ENCODE data around the gene MAP2K2.
"Not testable (repeated sequence)": the region's sequence is repeated elsewhere in the genome, so short reads cannot be mapped to it uniquely, and the experiment has no call there.

MAP2K2 gene

GRCh38 chr19:4123615-4124568 lies at the start of gene MAP2K2:
MAP2K2 (minus strand) TSS chr19:4124122; CDS start chr19:4123875, 247 bp downstream.
- Mint-ChIP-seq H3K36me3 (no peaks in the 10 kb centered on the region), H3K9me3 (no peaks in the 10 kb centered on the region), H3K27me3 (no peaks in the 10 kb centered on the region), H3K27ac (peak within 1 kb of the TSS; percentile 98), H3K4me3 (peak within 1 kb of the TSS; percentile 98), H3K4me1 (peaks cover 28% of the 10 kb centered on the region)

- Mint-ChIP-seq H3K36me3 (peaks cover 4% of the 10 kb centered on the region), H3K27ac (no peak overlapping the region), H3K9me3 (no peaks in the 10 kb centered on the region), H3K4me1 (peaks cover 6% of the 10 kb centered on the region), H3K4me3 (no peak overlapping the region), H3K27me3 (peaks cover 8% of the 10 kb centered on the region)
Observed at GRCh38 chr19:4172861-4173473, 49.0 kb upstream of the MAP2K2 start.

GRCh38 chr19:4171676-4172075 lies 47.8 kb upstream of the MAP2K2 start:
- peaks cover 4% of the 10 kb centered on the region for H3K36me3 Mint-ChIP-seq
- H3K9me3 Mint-ChIP-seq, result no peaks in the 10 kb centered on the region
- H3K27me3 Mint-ChIP-seq, result peaks cover 14% of the 10 kb centered on the region
- H3K27ac Mint-ChIP-seq, result no peak overlapping the region
- H3K4me1 Mint-ChIP-seq, result peaks cover 6% of the 10 kb centered on the region
- no peak overlapping the region for H3K4me3 Mint-ChIP-seq

GRCh38 chr19:4164262-4164661 lies 40.3 kb upstream of the MAP2K2 start:
- no peak overlapping the region for H3K27ac Mint-ChIP-seq
- H3K4me3 Mint-ChIP-seq, result no peak overlapping the region
- H3K27me3 Mint-ChIP-seq, result peaks cover 8% of the 10 kb centered on the region
- no peaks in the 10 kb centered on the region for H3K9me3 Mint-ChIP-seq
- H3K36me3 Mint-ChIP-seq, result no peaks in the 10 kb centered on the region
- H3K4me1 Mint-ChIP-seq, result no peaks in the 10 kb centered on the region

GRCh38 chr19:4161415-4162077 lies 37.6 kb upstream of the MAP2K2 start:
- Mint-ChIP-seq H3K36me3 (no peaks in the 10 kb centered on the region), H3K9me3 (no peaks in the 10 kb centered on the region), H3K27me3 (peaks cover under 1% of the 10 kb centered on the region), H3K4me1 (no peaks in the 10 kb centered on the region), H3K4me3 (no peak overlapping the region), H3K27ac (no peak overlapping the region)

- H3K4me3 Mint-ChIP-seq, H3K36me3 Mint-ChIP-seq, H3K4me1 Mint-ChIP-seq, H3K27me3 Mint-ChIP-seq, H3K9me3 Mint-ChIP-seq, H3K27ac Mint-ChIP-seq: not testable (repeated sequence)
Observed at GRCh38 chr19:4157971-4158370, 34.0 kb upstream of the MAP2K2 start.

- H3K4me3 Mint-ChIP-seq, result no peak overlapping the region
- H3K9me3 Mint-ChIP-seq, result no peaks in the 10 kb centered on the region
- H3K4me1 Mint-ChIP-seq, result peaks cover 3% of the 10 kb centered on the region
- H3K36me3 Mint-ChIP-seq, result no peaks in the 10 kb centered on the region
- H3K27me3 Mint-ChIP-seq, result no peaks in the 10 kb centered on the region
- H3K27ac Mint-ChIP-seq, result no peak overlapping the region
Observed at GRCh38 chr19:4157164-4157563, 33.2 kb upstream of the MAP2K2 start.

GRCh38 chr19:4154571-4155312 lies 30.8 kb upstream of the MAP2K2 start:
- H3K9me3 Mint-ChIP-seq, result no peaks in the 10 kb centered on the region
- H3K4me1 Mint-ChIP-seq, result peaks cover 3% of the 10 kb centered on the region
- H3K36me3 Mint-ChIP-seq, result no peaks in the 10 kb centered on the region
- H3K27me3 Mint-ChIP-seq, result no peaks in the 10 kb centered on the region
- H3K4me3 Mint-ChIP-seq, result no peak overlapping the region
- H3K27ac Mint-ChIP-seq, result no peak overlapping the region

GRCh38 chr19:4152241-4152998 lies 28.5 kb upstream of the MAP2K2 start:
- H3K4me3 Mint-ChIP-seq, result no peak overlapping the region
- no peaks in the 10 kb centered on the region for H3K36me3 Mint-ChIP-seq
- no peaks in the 10 kb centered on the region for H3K9me3 Mint-ChIP-seq
- H3K27me3 Mint-ChIP-seq, result peaks cover 2% of the 10 kb centered on the region
- H3K27ac Mint-ChIP-seq, result no peak overlapping the region
- peaks cover 3% of the 10 kb centered on the region for H3K4me1 Mint-ChIP-seq

- H3K27me3 Mint-ChIP-seq, result peaks cover 2% of the 10 kb centered on the region
- no peaks in the 10 kb centered on the region for H3K36me3 Mint-ChIP-seq
- H3K4me1 Mint-ChIP-seq, result peaks cover 3% of the 10 kb centered on the region
- H3K9me3 Mint-ChIP-seq, result no peaks in the 10 kb centered on the region
- no peak overlapping the region for H3K27ac Mint-ChIP-seq
- no peak overlapping the region for H3K4me3 Mint-ChIP-seq
Observed at GRCh38 chr19:4151623-4152022, 27.7 kb upstream of the MAP2K2 start.

GRCh38 chr19:4149518-4150288 lies 25.8 kb upstream of the MAP2K2 start:
- no peaks in the 10 kb centered on the region for H3K36me3 Mint-ChIP-seq
- peaks cover 3% of the 10 kb centered on the region for H3K4me1 Mint-ChIP-seq
- H3K27me3 Mint-ChIP-seq, result peaks cover 4% of the 10 kb centered on the region
- H3K27ac Mint-ChIP-seq, result no peak overlapping the region
- H3K9me3 Mint-ChIP-seq, result no peaks in the 10 kb centered on the region
- no peak overlapping the region for H3K4me3 Mint-ChIP-seq

GRCh38 chr19:4144666-4145249 lies 20.8 kb upstream of the MAP2K2 start:
- H3K27ac Mint-ChIP-seq, result no peak overlapping the region
- no peaks in the 10 kb centered on the region for H3K36me3 Mint-ChIP-seq
- no peaks in the 10 kb centered on the region for H3K9me3 Mint-ChIP-seq
- H3K4me1 Mint-ChIP-seq, result peaks cover 8% of the 10 kb centered on the region
- no peak overlapping the region for H3K4me3 Mint-ChIP-seq
- peaks cover 7% of the 10 kb centered on the region for H3K27me3 Mint-ChIP-seq

- H3K27ac Mint-ChIP-seq, H3K27me3 Mint-ChIP-seq, H3K36me3 Mint-ChIP-seq, H3K4me3 Mint-ChIP-seq, H3K9me3 Mint-ChIP-seq: not testable (repeated sequence)
- H3K4me1 Mint-ChIP-seq, result peaks cover 13% of the 10 kb centered on the region
Observed at GRCh38 chr19:4142916-4143315, 19.0 kb upstream of the MAP2K2 start.

- H3K4me1 Mint-ChIP-seq, result peaks cover 13% of the 10 kb centered on the region
- no peaks in the 10 kb centered on the region for H3K36me3 Mint-ChIP-seq
- H3K27ac Mint-ChIP-seq, result no peak overlapping the region
- H3K4me3 Mint-ChIP-seq, result no peak overlapping the region
- no peaks in the 10 kb centered on the region for H3K9me3 Mint-ChIP-seq
- peaks cover 4% of the 10 kb centered on the region for H3K27me3 Mint-ChIP-seq
Observed at GRCh38 chr19:4140237-4140711, 16.4 kb upstream of the MAP2K2 start.
